ENCODE data around the gene ETS2. TPM values are rescaled to one million over a fixed set of nuclear protein-coding genes. Genes with fewer than 3 reads are reported as not detected.

Gene ETS2
- total and polyA plus RNA-seq, 2 experiments from 2014 or later: 19.5 to 36.8 TPM

- DNase-seq (ENCODE audit: low spot score) (no peak), ATAC-seq (no peak)
- H3K27ac ChIP-seq (ENCODE audit: low read depth): no peak overlapping the region
- H2AFZ ChIP-seq: no peak overlapping the region
- H3K9me3 Mint-ChIP-seq: peaks cover 9% of the 10 kb centered on the region
- H3K27ac Mint-ChIP-seq: no peak overlapping the region
- TF ChIP-seq JUNB (IDR thresholded peaks at IDR 0.05; ENCODE audit: unreplicated experiment) (no peak), STAT1 (IDR thresholded peaks at IDR 0.05; ENCODE audit: unreplicated experiment) (no peak), EZH2 (IDR thresholded peaks at IDR 0.05; ENCODE audit: low read depth, unreplicated experiment) (no peak), CREB1 (CRISPR knock-in tag; IDR thresholded peaks at IDR 0.05; ENCODE audit: low read depth) (no peak), ZNF462 (CRISPR knock-in tag; IDR thresholded peaks at IDR 0.05) (no peak), ZNF331 (CRISPR knock-in tag; IDR thresholded peaks at IDR 0.05; ENCODE audit: low read depth) (no peak), NANOG (IDR thresholded peaks at IDR 0.05; ENCODE audit: borderline replicate concordance) (no peak), POLR2AphosphoS5 (IDR thresholded peaks at IDR 0.05; ENCODE audit: low read depth) (no peak)
- TF ChIP-seq, protein P1, sequence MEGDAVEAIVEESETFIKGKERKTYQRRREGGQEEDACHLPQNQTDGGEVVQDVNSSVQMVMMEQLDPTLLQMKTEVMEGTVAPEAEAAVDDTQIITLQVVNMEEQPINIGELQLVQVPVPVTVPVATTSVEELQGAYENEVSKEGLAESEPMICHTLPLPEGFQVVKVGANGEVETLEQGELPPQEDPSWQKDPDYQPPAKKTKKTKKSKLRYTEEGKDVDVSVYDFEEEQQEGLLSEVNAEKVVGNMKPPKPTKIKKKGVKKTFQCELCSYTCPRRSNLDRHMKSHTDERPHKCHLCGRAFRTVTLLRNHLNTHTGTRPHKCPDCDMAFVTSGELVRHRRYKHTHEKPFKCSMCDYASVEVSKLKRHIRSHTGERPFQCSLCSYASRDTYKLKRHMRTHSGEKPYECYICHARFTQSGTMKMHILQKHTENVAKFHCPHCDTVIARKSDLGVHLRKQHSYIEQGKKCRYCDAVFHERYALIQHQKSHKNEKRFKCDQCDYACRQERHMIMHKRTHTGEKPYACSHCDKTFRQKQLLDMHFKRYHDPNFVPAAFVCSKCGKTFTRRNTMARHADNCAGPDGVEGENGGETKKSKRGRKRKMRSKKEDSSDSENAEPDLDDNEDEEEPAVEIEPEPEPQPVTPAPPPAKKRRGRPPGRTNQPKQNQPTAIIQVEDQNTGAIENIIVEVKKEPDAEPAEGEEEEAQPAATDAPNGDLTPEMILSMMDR (conservative IDR thresholded peaks at IDR 0.05; ENCODE audit: low read depth in 2 of 2): no peak
- TF ChIP-seq, protein P2, sequence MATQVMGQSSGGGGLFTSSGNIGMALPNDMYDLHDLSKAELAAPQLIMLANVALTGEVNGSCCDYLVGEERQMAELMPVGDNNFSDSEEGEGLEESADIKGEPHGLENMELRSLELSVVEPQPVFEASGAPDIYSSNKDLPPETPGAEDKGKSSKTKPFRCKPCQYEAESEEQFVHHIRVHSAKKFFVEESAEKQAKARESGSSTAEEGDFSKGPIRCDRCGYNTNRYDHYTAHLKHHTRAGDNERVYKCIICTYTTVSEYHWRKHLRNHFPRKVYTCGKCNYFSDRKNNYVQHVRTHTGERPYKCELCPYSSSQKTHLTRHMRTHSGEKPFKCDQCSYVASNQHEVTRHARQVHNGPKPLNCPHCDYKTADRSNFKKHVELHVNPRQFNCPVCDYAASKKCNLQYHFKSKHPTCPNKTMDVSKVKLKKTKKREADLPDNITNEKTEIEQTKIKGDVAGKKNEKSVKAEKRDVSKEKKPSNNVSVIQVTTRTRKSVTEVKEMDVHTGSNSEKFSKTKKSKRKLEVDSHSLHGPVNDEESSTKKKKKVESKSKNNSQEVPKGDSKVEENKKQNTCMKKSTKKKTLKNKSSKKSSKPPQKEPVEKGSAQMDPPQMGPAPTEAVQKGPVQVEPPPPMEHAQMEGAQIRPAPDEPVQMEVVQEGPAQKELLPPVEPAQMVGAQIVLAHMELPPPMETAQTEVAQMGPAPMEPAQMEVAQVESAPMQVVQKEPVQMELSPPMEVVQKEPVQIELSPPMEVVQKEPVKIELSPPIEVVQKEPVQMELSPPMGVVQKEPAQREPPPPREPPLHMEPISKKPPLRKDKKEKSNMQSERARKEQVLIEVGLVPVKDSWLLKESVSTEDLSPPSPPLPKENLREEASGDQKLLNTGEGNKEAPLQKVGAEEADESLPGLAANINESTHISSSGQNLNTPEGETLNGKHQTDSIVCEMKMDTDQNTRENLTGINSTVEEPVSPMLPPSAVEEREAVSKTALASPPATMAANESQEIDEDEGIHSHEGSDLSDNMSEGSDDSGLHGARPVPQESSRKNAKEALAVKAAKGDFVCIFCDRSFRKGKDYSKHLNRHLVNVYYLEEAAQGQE (IDR thresholded peaks at IDR 0.05; ENCODE audit: unreplicated experiment): no peak
- no peaks in the 10 kb centered on the region for H3K9me2 ChIP-seq (ENCODE audit: insufficient read depth)
- no peaks in the 10 kb centered on the region for H3K4me1 ChIP-seq (ENCODE audit: insufficient read depth)
- no peak overlapping the region for H3K4me3 Mint-ChIP-seq
- no peaks in the 10 kb centered on the region for H3F3A ChIP-seq (replicated peaks; ENCODE audit: low read depth)
- H4K20me1 ChIP-seq (replicated peaks; ENCODE audit: insufficient read depth): no peaks in the 10 kb centered on the region
- no peaks in the 10 kb centered on the region for H3K79me2 ChIP-seq (replicated peaks; ENCODE audit: insufficient read depth)
- H3K4me3 ChIP-seq: no peak overlapping the region
- H3K4me1 Mint-ChIP-seq: peaks cover 2% of the 10 kb centered on the region; the same call in 1 of the 3 replicates
- no peak overlapping the region for H3K4me2 ChIP-seq
- H3K27me3 Mint-ChIP-seq (ENCODE audit: insufficient read depth, low read depth, poor library complexity): peaks cover 9% of the 10 kb centered on the region
- H3K36me3 Mint-ChIP-seq (ENCODE audit: low read depth): no peaks in the 10 kb centered on the region; the same call in 2 of the 3 replicates
- H3K36me3 ChIP-seq (ENCODE audit: insufficient read depth): no peaks in the 10 kb centered on the region
- H3K27me3 ChIP-seq (ENCODE audit: insufficient read depth): no peaks in the 10 kb centered on the region
Observed at GRCh38 chr21:38761531-38761930, 44.2 kb upstream of the ETS2 start.

All from GM23338 (cell line).